Measurements from ENCODE around the gene EHMT2.

- TF ChIP-seq CTCF (IDR thresholded peaks at IDR 0.05; ENCODE audit: insufficient read depth, low read length) (no peak), GABPA (IDR thresholded peaks at IDR 0.05; ENCODE audit: low read depth) (no peak), REST (IDR thresholded peaks at IDR 0.05; ENCODE audit: insufficient replicate concordance, low read depth) (no peak)
Observed at GRCh38 chr6:31940256-31940664, 42.8 kb upstream of the EHMT2 start.

All from HL-60 (cell line).